Fibroblast of pulmonary artery (primary cell): ENCODE measurements around the gene CPNE9.

Experiments used
- DNase-seq: peaks from one replicate; pipeline ENCODE4 v3.0.0-alpha.2; 2010; ENCODE audit warnings: low read depth
- H3K4me3 ChIP-seq: replicated peaks from 2 replicates; pipeline ENCODE4 v1.5.1; 2011; ENCODE audit warnings: low read depth, mild to moderate bottlenecking, control low read depth, low read length, moderate library complexity
- CTCF ChIP-seq: IDR thresholded peaks from 2 replicates; pipeline ENCODE4 v1.5.1; 2011; ENCODE audit warnings: mild to moderate bottlenecking, control low read depth, low read length, inconsistent platforms; ENCODE audit errors: missing control alignments

The CPNE9 gene

GRCh38 chr3:9703736-9704346, at the start of gene CPNE9:
Gene CPNE9 (plus strand): TSS chr3:9703833. CDS start chr3:9703997, 164 bp downstream.
- TF ChIP-seq CTCF: no peak
- H3K4me3 ChIP-seq: peak within 1 kb of the TSS; percentile 21
- no peak for DNase-seq

GRCh38 chr3:9659849-9660248, 43.8 kb upstream of the CPNE9 start:
- H3K4me3 ChIP-seq: no peak overlapping the region
- DNase-seq: no peak
- TF ChIP-seq CTCF: no peak

- no peak overlapping the region for H3K4me3 ChIP-seq
- no peak for TF ChIP-seq CTCF
- DNase-seq: no peak
Observed at GRCh38 chr3:9660972-9661371, 42.7 kb upstream of the CPNE9 start.

GRCh38 chr3:9664119-9664751, 39.4 kb upstream of the CPNE9 start:
- H3K4me3 ChIP-seq: no peak overlapping the region
- DNase-seq: no peak
- TF ChIP-seq CTCF: no peak

- no peak for TF ChIP-seq CTCF
- H3K4me3 ChIP-seq: no peak overlapping the region
- no peak for DNase-seq
Observed at GRCh38 chr3:9666704-9667445, 36.8 kb upstream of the CPNE9 start.

- H3K4me3 ChIP-seq: no peak overlapping the region
- no peak for DNase-seq
- TF ChIP-seq CTCF: no peak
Observed at GRCh38 chr3:9669277-9669676, 34.4 kb upstream of the CPNE9 start.
